Measurements from ENCODE around the gene GMPPA. TPM values are rescaled to one million over a fixed set of nuclear protein-coding genes. Genes with fewer than 3 reads are reported as not detected.

Gene GMPPA
- total and polyA plus RNA-seq, 9 of the 15 experiments (the other 6 are each of a cell fraction or from before 2014, with no cell fraction given): 7.0 to 101 (median 66.7) TPM

DNA sequence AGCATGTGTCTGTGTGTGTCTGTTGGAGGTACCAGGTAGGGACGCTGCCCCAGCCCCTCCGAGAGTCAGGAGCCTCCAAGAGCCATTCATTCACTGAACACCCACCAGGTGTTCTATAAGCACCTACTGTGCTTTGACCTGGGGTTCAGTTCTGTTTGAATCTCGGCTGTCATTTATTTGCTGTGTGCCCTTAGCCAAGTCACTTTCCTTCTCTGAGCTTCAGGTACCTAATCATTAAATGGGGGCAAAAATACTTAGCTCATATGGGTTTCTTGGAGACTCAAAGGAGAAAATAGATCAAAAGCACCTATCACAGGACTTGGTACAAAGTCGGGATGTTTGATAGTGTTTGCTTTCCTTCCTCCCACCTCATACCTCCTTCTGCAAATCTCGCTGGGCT is 28.8 kb downstream of the GMPPA start (continued):
- no peak for TF ChIP-seq NEUROD1 (IDR thresholded peaks at IDR 0.05; ENCODE audit: borderline replicate concordance, low read depth, low read length, partially characterized antibody)
- peak; percentile 46 for TF ChIP-seq ZFP36 (IDR thresholded peaks at IDR 0.05; ENCODE audit: low read depth, low read length, partially characterized antibody)
- no peak for TF ChIP-seq POLR3G (IDR thresholded peaks at IDR 0.05; ENCODE audit: extremely low read depth, insufficient read length, insufficient replicate concordance)
- TF ChIP-seq RBFOX2 (IDR thresholded peaks at IDR 0.05; ENCODE audit: low read depth, low read length): no peak
- TF ChIP-seq ZC3H11A (IDR thresholded peaks at IDR 0.05; ENCODE audit: low read depth, low read length): no peak
- TF ChIP-seq CGGBP1 (CRISPR knock-in tag; IDR thresholded peaks at IDR 0.05): no peak
- TF ChIP-seq PHB (CRISPR knock-in tag; IDR thresholded peaks at IDR 0.05): no peak

GRCh38 chr2:219530048-219530963 is 31.6 kb downstream of the GMPPA start:
- peak; percentile 91 for FAIRE-seq
- TF ChIP-seq ZNF696 (CRISPR knock-in tag; conservative IDR thresholded peaks at IDR 0.05) (no peak), ATF1 (CRISPR knock-in tag; IDR thresholded peaks at IDR 0.05) (no peak), ATF1 (tag; IDR thresholded peaks at IDR 0.05) (no peak), POLR2B (IDR thresholded peaks at IDR 0.05; ENCODE audit: low read depth, partially characterized antibody) (no peak), PRPF4 (IDR thresholded peaks at IDR 0.05; ENCODE audit: insufficient read depth, low read depth, low read length, poor library complexity, severe bottlenecking) (no peak), SAFB (IDR thresholded peaks at IDR 0.05; ENCODE audit: borderline replicate concordance, low read depth, low read length) (no peak), SAFB2 (IDR thresholded peaks at IDR 0.05; ENCODE audit: borderline replicate concordance, low read depth, low read length, severe bottlenecking) (no peak), SMARCA5 (IDR thresholded peaks at IDR 0.05) (no peak), RAD21 (CRISPR knock-in tag; conservative IDR thresholded peaks at IDR 0.05 in 1 of 2, IDR thresholded peaks at IDR 0.05 in 1 of 2) (peak; percentile 98 to 99)
- TF ChIP-seq, protein P1, sequence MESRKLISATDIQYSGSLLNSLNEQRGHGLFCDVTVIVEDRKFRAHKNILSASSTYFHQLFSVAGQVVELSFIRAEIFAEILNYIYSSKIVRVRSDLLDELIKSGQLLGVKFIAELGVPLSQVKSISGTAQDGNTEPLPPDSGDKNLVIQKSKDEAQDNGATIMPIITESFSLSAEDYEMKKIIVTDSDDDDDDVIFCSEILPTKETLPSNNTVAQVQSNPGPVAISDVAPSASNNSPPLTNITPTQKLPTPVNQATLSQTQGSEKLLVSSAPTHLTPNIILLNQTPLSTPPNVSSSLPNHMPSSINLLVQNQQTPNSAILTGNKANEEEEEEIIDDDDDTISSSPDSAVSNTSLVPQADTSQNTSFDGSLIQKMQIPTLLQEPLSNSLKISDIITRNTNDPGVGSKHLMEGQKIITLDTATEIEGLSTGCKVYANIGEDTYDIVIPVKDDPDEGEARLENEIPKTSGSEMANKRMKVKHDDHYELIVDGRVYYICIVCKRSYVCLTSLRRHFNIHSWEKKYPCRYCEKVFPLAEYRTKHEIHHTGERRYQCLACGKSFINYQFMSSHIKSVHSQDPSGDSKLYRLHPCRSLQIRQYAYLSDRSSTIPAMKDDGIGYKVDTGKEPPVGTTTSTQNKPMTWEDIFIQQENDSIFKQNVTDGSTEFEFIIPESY (CRISPR knock-in tag; IDR thresholded peaks at IDR 0.05): peak; percentile 21; the same call in 1 of the 2 replicates

More at GRCh38 chr2:219530048-219530963, 31.6 kb downstream of the GMPPA start:
- Histone ChIP-seq H3K79me2 (ENCODE audit: control insufficient read depth, insufficient read depth, low read length) (peaks cover 70% of the 10 kb centered on the region), H3K9me1 (ENCODE audit: control insufficient read depth, insufficient read depth, low read length) (no peaks in the 10 kb centered on the region), H2AFZ (ENCODE audit: low read depth, low read length) (0 out of 2 replicates have a peak overlapping the region, but pooled peaks have one; percentile 32), H3K4me1 (replicated peaks in 1 of 2; ENCODE audit: control insufficient read depth in 2 of 2, insufficient read depth in 2 of 2, low read length in 2 of 2) (peaks cover 47 to 61% of the 10 kb centered on the region in 2 experiments), H4K20me1 (replicated peaks; ENCODE audit: control insufficient read depth, insufficient read depth, low read length) (0 out of 2 replicates have a peak, but pooled peaks cover 3% of the 10 kb centered on the region), H3K4me3 (no peak overlapping the region), H3K9me3 (replicated peaks; ENCODE audit: control insufficient read depth, insufficient read depth, low read depth, low read length) (no peaks in the 10 kb centered on the region), H3K4me2 (ENCODE audit: insufficient read depth, low read length) (peak overlapping the region; percentile 63), H3K9ac (ENCODE audit: insufficient read depth in 1 of 2, low read depth in 2 of 2, low read length in 2 of 2) (peak overlapping the region; percentile 45 to 82; a peak in 3 of 4 replicates), H3K27ac (ENCODE audit: extremely low read depth, low read depth, low read length) (no peak overlapping the region), H3K36me3 (ENCODE audit: control insufficient read depth, insufficient read depth, low read length) (peaks cover 49% of the 10 kb centered on the region; the same call in 2 of the 3 replicates), H3K27me3 (ENCODE audit: control insufficient read depth in 2 of 2, insufficient read depth in 2 of 2, low read length in 2 of 2) (no peaks in the 10 kb centered on the region)
- WGBS (ENCODE audit: insufficient coverage, low coverage, missing lambda C conversion rate): 38% methylated on average over 9 of the region's 21 CpGs
- BruUV-seq (replicated peaks): no TSS peak
- DNase-seq (ENCODE audit: extremely low read depth in 1 of 4, low spot score in 3 of 4) (peak; percentile 74 to 88 (median 82)), ATAC-seq (peak; percentile 80)
- CTCF ChIA-PET (ENCODE audit: low intra/inter-chr PET ratio): interaction anchor here (0.6 to 3.2 kb wide), 7 partner anchors 16 to 127 kb away, joined by 3 to 25 read pairs (median 9); a partner anchor contains a TSS
- POLR2A ChIA-PET: interaction anchor here (0.6 to 1.2 kb wide), 5 partner anchors 11 to 500 kb away, joined by 3 to 4 read pairs (median 4); no protein-coding TSS in a partner anchor
- intact Hi-C loops (cut with micrococcal nuclease): loop anchor here (1.0 to 2.0 kb wide), 4 partner anchors 36 to 127 kb away; no protein-coding TSS in a partner anchor
- in situ Hi-C loops (cut with MboI): loop anchor here (5.0 kb wide), 1 partner anchor 123 kb away; no protein-coding TSS in a partner anchor

All from K562 (cell line).